Prostate gland (tissue), 2 donors: ENCODE measurements around the gene LANCL2. TPM values are rescaled to one million over a fixed set of nuclear protein-coding genes. Genes with fewer than 3 reads are reported as not detected.

Experiments used
- DNase-seq: peaks from one replicate; pipeline ENCODE4 v3.0.0-alpha.2; 2019; ENCODE audit warnings: low spot score
- H3K27ac ChIP-seq, 2 donors: fragments of 200-600 bp; sonication (generic); 2 replicates each; pipeline ENCODE4 v1.5.1; 2017 to 2019
- H3K27me3 ChIP-seq: fragments of 200-600 bp; sonication (generic); replicated peaks from 2 replicates; pipeline ENCODE4 v1.5.1; 2019; ENCODE audit not compliant: insufficient read depth
- H3K36me3 ChIP-seq, 2 donors: fragments of 200-600 bp; sonication (generic); 1 replicate in 1 of 2; 2 replicates in 1 of 2; pipeline versions ENCODE4 v1.5.1 to v1.8.1; 2017 to 2019
- H3K4me1 ChIP-seq: fragments of 200-600 bp; sonication (generic); replicated peaks from 2 replicates; pipeline ENCODE4 v1.5.1; 2019
- H3K4me3 ChIP-seq, 2 donors: fragments of 200-600 bp; sonication (generic); 2 replicates each; pipeline ENCODE4 v1.5.1; 2017 to 2019
- H3K9me3 ChIP-seq: fragments of 200-600 bp; sonication (generic); 2 replicates; pipeline ENCODE4 v1.5.1; 2017
- POLR2A ChIP-seq: fragments of 450-650 bp; IDR thresholded peaks from one replicate; pipeline ENCODE4 v1.6.1; 2016; ENCODE audit warnings: antibody characterized with exemption, mild to moderate bottlenecking
- POLR2AphosphoS5 ChIP-seq: sonication (generic); formaldehyde crosslinking; IDR thresholded peaks from one replicate; pipeline ENCODE4 v1.6.1; 2017; ENCODE audit warnings: antibody characterized with exemption
- WGBS: methylation state at CpG from one replicate; pipeline ENCODE4 v1.1.5; 2018; 5-methylcytosine and 5-hydroxymethylcytosine counted together
- intact Hi-C: fragments of 100-400 bp; cut with DNase I; formaldehyde crosslinking; loops from one replicate; pipeline ENCODE4 v1.14.2; 2022
- total RNA-seq, 2 donors: library from RNA; depleted of rRNA; stranded (reverse); fragments of >200 nt; gene quantifications; one replicate each; pipeline ENCODE4 v1.1.0, GENCODE V29; 2016
- TF ChIP-seq, protein P1 (sequence below), 4 experiments: fragments of 200-600 bp in 2 of 4; fragments of 450-650 bp in 2 of 4; sonication (generic) in 2 of 4; IDR thresholded peaks; 1 replicate in 3 of 4; 2 replicates in 1 of 4; pipeline ENCODE4 v1.5.1; 2016 to 2019; ENCODE audit warnings: antibody characterized with exemption in 4 of 4, mild to moderate bottlenecking in 2 of 4, moderate library complexity in 2 of 4

LANCL2 gene
- total RNA-seq, 2 donors from 2014 or later = 17.7 to 26.9 TPM

DNA sequence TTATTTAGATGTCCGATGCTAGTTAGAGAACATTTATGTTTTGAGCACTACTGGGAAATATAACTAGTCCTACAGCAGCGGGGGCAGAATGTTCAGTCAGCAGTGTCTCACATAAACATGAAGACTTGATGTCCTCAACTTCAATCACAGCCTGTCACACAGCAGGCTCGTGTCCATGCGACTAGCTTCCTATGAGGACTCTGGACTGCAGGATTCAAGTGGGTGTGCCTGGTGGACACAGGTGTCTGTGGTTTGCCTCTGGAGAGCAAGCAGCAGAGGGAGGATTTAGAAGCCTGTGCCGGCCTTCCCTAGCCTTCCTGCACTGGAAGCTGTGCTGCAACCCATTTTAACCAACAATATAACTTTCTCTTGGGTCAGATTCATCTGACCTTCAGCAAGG is 30.0 kb upstream of the LANCL2 start:
- WGBS = 88% methylated on average over 5 of the region's 5 CpGs
- no peaks in the 10 kb centered on the region for H3K4me1 ChIP-seq
- no peaks in the 10 kb centered on the region for H3K27me3 ChIP-seq
- TF ChIP-seq, protein P1, sequence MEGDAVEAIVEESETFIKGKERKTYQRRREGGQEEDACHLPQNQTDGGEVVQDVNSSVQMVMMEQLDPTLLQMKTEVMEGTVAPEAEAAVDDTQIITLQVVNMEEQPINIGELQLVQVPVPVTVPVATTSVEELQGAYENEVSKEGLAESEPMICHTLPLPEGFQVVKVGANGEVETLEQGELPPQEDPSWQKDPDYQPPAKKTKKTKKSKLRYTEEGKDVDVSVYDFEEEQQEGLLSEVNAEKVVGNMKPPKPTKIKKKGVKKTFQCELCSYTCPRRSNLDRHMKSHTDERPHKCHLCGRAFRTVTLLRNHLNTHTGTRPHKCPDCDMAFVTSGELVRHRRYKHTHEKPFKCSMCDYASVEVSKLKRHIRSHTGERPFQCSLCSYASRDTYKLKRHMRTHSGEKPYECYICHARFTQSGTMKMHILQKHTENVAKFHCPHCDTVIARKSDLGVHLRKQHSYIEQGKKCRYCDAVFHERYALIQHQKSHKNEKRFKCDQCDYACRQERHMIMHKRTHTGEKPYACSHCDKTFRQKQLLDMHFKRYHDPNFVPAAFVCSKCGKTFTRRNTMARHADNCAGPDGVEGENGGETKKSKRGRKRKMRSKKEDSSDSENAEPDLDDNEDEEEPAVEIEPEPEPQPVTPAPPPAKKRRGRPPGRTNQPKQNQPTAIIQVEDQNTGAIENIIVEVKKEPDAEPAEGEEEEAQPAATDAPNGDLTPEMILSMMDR (IDR thresholded peaks at IDR 0.05) = no peak
- TF ChIP-seq POLR2AphosphoS5 (no peak), POLR2A (no peak)
- no peak overlapping the region for H3K27ac ChIP-seq
- no peaks in the 10 kb centered on the region for H3K36me3 ChIP-seq
- H3K4me3 ChIP-seq = no peak overlapping the region
- DNase-seq = no peak
- H3K9me3 ChIP-seq = no peaks in the 10 kb centered on the region
- intact Hi-C loops = no loop called here

DNA sequence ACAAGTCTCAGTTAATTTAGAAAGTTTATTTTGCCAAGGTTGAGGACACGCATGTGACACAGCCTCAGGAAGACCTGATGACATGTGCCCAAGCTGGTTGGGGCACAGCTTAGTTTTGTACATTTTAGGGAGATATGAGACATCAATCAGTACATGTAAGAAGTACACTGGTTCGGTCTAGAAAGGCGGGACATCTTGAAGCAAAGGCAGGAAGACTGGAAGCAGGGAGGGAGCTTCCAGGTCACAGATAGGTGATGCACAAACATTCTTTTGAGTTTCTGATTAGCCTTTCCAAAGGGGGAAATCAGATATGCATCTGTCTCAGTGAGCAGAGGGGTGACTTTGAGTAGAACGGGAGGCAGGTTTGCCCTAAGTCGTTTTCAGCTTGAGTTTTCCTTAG is 29.4 kb upstream of the LANCL2 start:
- TF ChIP-seq POLR2AphosphoS5 = no peak
- TF ChIP-seq POLR2A = no peak
- TF ChIP-seq, protein P1 (IDR thresholded peaks at IDR 0.05) = no peak
- Histone ChIP-seq H3K9me3 (no peaks in the 10 kb centered on the region), H3K27ac (no peak overlapping the region), H3K4me3 (no peak overlapping the region), H3K36me3 (no peaks in the 10 kb centered on the region), H3K4me1 (no peaks in the 10 kb centered on the region), H3K27me3 (no peaks in the 10 kb centered on the region)
- intact Hi-C loops = no loop called here
- WGBS = 78% methylated on average over 5 of the region's 5 CpGs
- no peak for DNase-seq

GRCh38 chr7:55336540-55336939 is 28.6 kb upstream of the LANCL2 start:
- no peaks in the 10 kb centered on the region for H3K36me3 ChIP-seq
- intact Hi-C loops = no loop called here
- H3K27me3 ChIP-seq = no peaks in the 10 kb centered on the region
- TF ChIP-seq POLR2AphosphoS5 (no peak), POLR2A (no peak)
- TF ChIP-seq, protein P1 (IDR thresholded peaks at IDR 0.05) = no peak
- DNase-seq = no peak
- H3K9me3 ChIP-seq = no peaks in the 10 kb centered on the region
- WGBS = 66% methylated on average over 3 of the region's 3 CpGs
- no peak overlapping the region for H3K4me3 ChIP-seq
- no peaks in the 10 kb centered on the region for H3K4me1 ChIP-seq
- no peak overlapping the region for H3K27ac ChIP-seq

GRCh38 chr7:55339033-55340000 is 25.8 kb upstream of the LANCL2 start:
- Histone ChIP-seq H3K36me3 (no peaks in the 10 kb centered on the region), H3K4me3 (no peak overlapping the region), H3K4me1 (no peaks in the 10 kb centered on the region), H3K9me3 (no peaks in the 10 kb centered on the region), H3K27ac (no peak overlapping the region), H3K27me3 (no peaks in the 10 kb centered on the region)
- intact Hi-C loops = no loop called here
- TF ChIP-seq POLR2A (no peak), POLR2AphosphoS5 (no peak)
- TF ChIP-seq, protein P1 (IDR thresholded peaks at IDR 0.05) = no peak
- WGBS = 84% methylated on average over 8 of the region's 8 CpGs
- no peak for DNase-seq
